ENCODE data around the gene MEP1A.

MEP1A gene

DNA sequence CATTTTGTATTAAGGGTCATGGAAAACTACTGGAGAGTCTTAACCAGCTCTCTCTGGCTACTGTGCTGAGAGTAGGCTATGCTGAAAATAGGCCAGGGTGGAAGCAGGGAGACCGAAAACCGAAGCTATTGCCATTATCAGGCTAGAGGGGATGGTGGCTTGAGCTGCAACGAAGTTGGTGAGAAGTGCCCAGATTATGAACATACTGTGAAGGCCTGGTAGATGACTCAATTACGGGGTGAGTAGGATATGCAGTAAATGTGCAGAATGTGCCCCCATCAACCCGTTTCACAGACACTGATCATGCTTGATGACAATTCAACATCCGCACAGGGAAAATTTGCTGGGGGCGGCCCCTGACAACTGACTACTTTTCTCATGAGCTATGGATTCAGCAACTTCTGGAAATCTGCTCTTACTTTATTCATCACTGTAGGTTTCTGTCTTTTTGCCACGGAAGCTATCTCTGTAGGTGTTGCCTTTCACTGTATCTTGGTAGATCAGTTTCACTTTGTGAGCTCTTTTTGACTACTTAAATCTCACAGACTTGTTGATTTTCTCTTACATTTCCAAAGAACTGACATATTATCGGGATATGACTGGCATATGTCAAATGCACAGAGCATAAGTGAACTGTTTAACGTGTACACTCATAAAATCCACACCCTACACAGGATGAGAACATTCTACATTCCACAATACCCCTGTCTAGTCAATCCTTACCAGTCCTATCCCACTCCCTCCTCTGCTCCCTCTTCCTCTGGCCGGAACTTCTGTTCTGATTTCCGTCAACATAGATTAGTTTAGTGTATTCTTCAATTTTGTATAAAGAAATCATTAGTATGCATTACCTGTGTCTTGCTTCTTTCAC, 15.5 kb upstream of the MEP1A start:
- Histone ChIP-seq H3K27me3 (ENCODE audit: control insufficient read depth, insufficient read depth, low read length) (no peaks in the 10 kb centered on the region), H3K36me3 (ENCODE audit: control insufficient read depth, insufficient read depth, low read length) (no peaks in the 10 kb centered on the region), H3K4me3 (ENCODE audit: low read depth, low read length) (no peak overlapping the region), H3K9ac (ENCODE audit: low read length) (no peak overlapping the region), H3K27ac (ENCODE audit: low read depth, low read length) (no peak overlapping the region), H3K4me1 (ENCODE audit: control insufficient read depth, insufficient read depth, low read length) (no peaks in the 10 kb centered on the region), H3K9me3 (ENCODE audit: control insufficient read depth, insufficient read depth, low read depth, low read length) (no peaks in the 10 kb centered on the region)

DNA sequence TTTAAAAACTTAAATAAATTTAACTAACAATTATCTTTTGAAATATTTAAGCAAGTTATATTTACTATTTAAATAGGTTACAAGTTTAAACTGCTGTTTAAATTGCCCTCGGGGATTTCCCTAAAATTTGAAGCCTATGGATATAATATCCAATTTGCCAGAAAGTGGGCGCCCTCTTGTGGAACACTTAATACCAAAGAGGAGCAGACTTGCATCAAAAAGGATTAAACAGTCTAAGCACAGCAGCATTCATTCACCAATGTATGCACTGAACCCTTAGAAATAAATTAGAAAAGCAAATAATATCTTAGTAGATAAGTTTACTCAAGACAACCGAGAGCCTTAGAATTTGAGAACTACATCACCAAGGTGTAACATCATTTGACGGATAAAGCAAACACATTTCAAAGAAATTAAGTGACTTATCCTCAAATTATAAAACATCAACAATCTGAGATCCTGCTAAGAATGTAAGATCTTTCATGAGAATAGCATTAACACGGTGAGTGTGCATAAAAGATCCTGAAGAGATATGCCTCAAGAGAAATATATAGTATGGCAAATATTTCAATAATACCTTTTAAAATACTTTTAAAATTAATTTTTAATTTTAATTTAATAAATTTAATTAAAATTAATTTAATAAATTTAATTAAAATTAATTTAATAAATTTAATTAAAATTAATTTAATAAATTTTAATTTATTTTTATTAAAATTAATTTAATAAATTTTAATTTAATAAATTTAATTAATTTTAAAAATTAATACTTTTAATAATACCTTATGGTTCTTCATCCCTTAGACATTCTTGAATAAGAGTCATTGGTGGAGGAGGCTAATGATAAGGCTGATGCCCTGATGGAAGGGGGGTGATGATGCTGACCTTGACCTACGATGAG, 11.5 kb upstream of the MEP1A start:
- Histone ChIP-seq H3K9me3 (ENCODE audit: control insufficient read depth, insufficient read depth, low read depth, low read length) (no peaks in the 10 kb centered on the region), H3K27me3 (ENCODE audit: control insufficient read depth, insufficient read depth, low read length) (no peaks in the 10 kb centered on the region), H3K36me3 (ENCODE audit: control insufficient read depth, insufficient read depth, low read length) (no peaks in the 10 kb centered on the region), H3K27ac (ENCODE audit: low read depth, low read length) (no peak overlapping the region), H3K4me1 (ENCODE audit: control insufficient read depth, insufficient read depth, low read length) (no peaks in the 10 kb centered on the region), H3K4me3 (ENCODE audit: low read depth, low read length) (no peak overlapping the region), H3K9ac (ENCODE audit: low read length) (no peak overlapping the region)

DNA sequence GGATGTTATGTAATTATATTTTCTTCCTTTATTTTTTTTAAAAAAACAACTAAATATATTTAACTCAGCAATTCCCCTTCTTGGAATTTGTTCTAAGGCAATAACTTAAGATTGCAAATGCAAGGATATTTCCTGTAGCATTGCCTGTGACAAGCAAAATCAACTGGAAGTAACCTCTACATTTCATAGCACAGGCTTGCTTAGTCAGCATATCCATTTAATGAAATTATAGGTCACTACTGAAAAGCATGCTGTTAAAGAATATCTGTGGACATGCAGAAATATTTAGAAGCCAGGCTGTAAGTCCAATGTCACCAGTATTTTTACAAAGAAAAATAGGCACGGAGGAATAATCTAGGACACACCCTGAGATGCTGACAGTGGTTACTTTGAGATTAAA, 8.7 kb upstream of the MEP1A start:
- H3K4me3 ChIP-seq (ENCODE audit: low read depth, low read length) = no peak overlapping the region
- no peaks in the 10 kb centered on the region for H3K4me1 ChIP-seq (ENCODE audit: control insufficient read depth, insufficient read depth, low read length)
- no peaks in the 10 kb centered on the region for H3K27me3 ChIP-seq (ENCODE audit: control insufficient read depth, insufficient read depth, low read length)
- no peak overlapping the region for H3K9ac ChIP-seq (ENCODE audit: low read length)
- no peaks in the 10 kb centered on the region for H3K9me3 ChIP-seq (ENCODE audit: control insufficient read depth, insufficient read depth, low read depth, low read length)
- no peak overlapping the region for H3K27ac ChIP-seq (ENCODE audit: low read depth, low read length)
- no peaks in the 10 kb centered on the region for H3K36me3 ChIP-seq (ENCODE audit: control insufficient read depth, insufficient read depth, low read length)

DNA sequence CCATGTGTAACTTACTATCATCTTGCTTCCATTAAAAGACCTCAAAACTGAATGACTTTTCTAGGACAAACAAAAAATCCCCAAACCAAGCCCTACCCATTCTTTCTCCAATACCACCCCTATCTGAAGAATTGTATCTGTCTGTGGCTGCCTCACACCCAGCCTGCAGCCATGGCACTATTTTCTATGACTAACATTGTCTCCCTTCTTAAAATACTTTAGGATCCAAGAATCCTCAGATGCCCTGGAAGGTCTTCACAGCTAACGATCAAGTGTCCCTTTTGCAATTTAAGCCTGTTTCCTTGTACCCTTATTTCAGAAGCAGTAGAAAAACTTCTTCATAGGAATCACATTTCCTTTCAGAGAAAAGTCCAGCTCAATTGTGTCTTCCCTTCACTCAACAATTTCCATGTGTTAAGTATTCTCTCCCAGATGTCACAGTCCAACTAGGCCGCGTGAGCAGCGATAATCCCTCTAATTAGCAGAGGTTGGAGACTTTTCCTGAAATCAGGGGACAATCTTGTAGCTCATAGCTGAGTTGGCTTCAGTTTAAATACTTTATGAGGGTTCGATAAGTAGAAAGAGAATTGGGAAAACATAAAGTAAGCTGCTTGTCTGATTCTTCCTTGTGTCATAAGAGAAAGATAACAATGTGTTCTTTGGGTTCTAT, 5.2 kb upstream of the MEP1A start:
- Histone ChIP-seq H3K27me3 (ENCODE audit: control insufficient read depth, insufficient read depth, low read length) (no peaks in the 10 kb centered on the region), H3K4me3 (ENCODE audit: low read depth, low read length) (no peak overlapping the region), H3K4me1 (ENCODE audit: control insufficient read depth, insufficient read depth, low read length) (no peaks in the 10 kb centered on the region), H3K9me3 (ENCODE audit: control insufficient read depth, insufficient read depth, low read depth, low read length) (no peaks in the 10 kb centered on the region), H3K36me3 (ENCODE audit: control insufficient read depth, insufficient read depth, low read length) (no peaks in the 10 kb centered on the region), H3K27ac (ENCODE audit: low read depth, low read length) (no peak overlapping the region), H3K9ac (ENCODE audit: low read length) (no peak overlapping the region)

DNA sequence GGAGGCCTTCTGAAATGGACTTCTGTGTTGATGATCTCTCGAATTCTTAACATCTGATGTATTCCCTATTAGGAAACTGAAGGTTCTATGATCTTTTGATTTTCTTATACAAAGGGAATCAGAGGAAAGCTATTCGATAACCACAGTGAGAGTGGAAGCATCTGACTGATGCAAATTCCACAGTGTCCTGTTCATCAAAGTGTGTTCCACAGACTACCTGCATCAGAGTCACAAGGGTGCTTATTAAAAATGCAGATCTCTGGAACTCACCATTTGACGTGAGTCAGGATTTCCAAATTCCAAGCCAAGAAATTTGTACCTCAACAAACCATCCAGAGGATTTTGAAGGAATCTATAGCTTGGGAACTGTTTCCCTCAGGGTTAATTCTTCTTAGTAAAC, 4.4 kb upstream of the MEP1A start:
- no peak overlapping the region for H3K4me3 ChIP-seq (ENCODE audit: low read depth, low read length)
- no peaks in the 10 kb centered on the region for H3K4me1 ChIP-seq (ENCODE audit: control insufficient read depth, insufficient read depth, low read length)
- H3K9ac ChIP-seq (ENCODE audit: low read length) = no peak overlapping the region
- H3K9me3 ChIP-seq (ENCODE audit: control insufficient read depth, insufficient read depth, low read depth, low read length) = no peaks in the 10 kb centered on the region
- H3K27me3 ChIP-seq (ENCODE audit: control insufficient read depth, insufficient read depth, low read length) = no peaks in the 10 kb centered on the region
- no peaks in the 10 kb centered on the region for H3K36me3 ChIP-seq (ENCODE audit: control insufficient read depth, insufficient read depth, low read length)
- no peak overlapping the region for H3K27ac ChIP-seq (ENCODE audit: low read depth, low read length)

DNA sequence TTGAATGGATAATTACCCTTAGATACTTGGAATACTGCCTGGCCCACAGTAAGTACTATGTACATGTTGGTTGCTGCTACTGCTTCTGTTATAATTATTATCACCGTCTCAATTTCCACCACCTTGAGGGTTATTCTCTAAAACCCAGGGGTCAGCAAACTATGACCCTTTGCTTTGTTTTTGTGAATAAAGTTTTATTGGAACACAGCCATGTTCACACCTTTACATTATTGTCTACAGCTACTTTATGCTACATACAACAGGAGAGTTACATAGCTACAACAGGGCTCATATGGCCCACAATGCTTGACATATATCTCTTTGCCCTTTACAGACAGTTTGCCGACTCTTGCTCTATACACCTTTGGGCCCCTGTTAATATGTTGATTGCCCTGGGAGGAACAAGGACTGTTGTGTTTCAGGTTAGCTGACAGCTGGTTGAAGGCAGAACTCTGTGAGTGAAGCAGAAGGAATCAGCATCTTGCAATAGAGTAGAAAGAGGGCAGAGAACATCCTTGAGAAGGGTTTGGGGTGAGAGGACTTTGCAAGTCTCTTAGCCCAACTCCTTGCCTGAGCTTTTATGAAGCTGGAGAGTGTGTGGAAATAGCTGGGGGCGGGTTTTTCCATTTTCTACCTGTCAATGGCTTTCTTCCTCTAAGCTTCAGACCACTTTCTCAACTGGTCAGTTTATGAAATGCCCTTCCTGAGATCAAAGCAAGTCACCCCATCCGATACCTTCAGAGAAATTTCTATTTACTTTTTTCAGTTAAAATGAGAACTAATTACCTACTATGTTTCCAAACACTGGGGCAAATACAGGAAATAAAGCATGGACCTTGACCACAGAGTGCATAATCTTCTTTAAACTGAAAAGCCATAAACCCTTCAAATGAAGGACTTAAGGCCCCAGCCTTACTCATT, 3.5 kb upstream of the MEP1A start:
- Histone ChIP-seq H3K9me3 (ENCODE audit: control insufficient read depth, insufficient read depth, low read depth, low read length) (no peaks in the 10 kb centered on the region), H3K36me3 (ENCODE audit: control insufficient read depth, insufficient read depth, low read length) (no peaks in the 10 kb centered on the region), H3K27me3 (ENCODE audit: control insufficient read depth, insufficient read depth, low read length) (no peaks in the 10 kb centered on the region), H3K4me1 (ENCODE audit: control insufficient read depth, insufficient read depth, low read length) (no peaks in the 10 kb centered on the region), H3K4me3 (ENCODE audit: low read depth, low read length) (no peak overlapping the region), H3K9ac (ENCODE audit: low read length) (no peak overlapping the region), H3K27ac (ENCODE audit: low read depth, low read length) (no peak overlapping the region)

DNA sequence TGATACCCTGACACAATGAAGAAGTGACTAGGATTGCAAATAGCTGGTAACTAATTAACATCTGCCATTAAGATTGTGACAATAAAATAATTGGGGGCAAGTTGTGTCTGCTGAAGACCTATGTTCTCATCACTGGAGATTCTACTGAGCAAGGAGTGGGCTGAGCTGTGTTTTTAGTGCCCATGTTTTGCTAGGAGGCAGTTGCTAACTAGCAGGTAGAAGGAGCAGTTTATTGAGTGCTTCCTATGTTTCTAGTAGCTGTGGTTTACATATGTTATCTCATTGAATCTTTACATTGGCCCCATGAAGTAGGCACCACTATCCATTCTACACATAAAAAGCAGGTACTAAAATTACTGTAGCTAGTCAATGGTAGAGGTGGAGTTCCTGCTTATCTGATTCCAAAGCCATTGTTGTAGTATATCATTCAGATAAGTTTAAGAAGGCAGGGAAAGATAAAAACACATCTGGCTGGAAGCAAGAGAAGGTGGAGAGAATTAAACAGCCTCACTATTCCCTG, 2.8 kb upstream of the MEP1A start:
- no peak overlapping the region for H3K27ac ChIP-seq (ENCODE audit: low read depth, low read length)
- H3K9ac ChIP-seq (ENCODE audit: low read length) = no peak overlapping the region

DNA sequence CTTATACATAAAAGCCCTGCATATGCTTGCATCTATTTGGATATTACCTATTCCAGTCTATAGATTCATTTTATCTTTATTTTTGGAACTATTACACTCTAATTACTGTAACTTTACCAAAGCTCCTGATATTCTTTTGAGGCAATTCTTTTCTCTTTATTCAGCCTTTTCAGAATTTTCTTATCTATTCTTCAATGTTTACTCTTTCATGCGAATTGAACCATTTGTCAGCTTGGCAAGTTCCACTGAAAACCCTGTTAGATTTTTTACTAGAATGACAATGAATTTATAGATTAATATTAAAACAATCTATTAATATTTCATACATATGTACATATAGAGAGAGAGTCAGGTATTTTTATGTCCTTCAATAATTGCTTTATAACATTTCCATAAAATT, 554 bp upstream of the MEP1A start:
- Histone ChIP-seq H3K27ac (ENCODE audit: low read depth, low read length) (no peak overlapping the region), H3K4me1 (ENCODE audit: control insufficient read depth, insufficient read depth, low read length) (no peaks in the 10 kb centered on the region), H3K9ac (ENCODE audit: low read length) (no peak overlapping the region), H3K9me3 (ENCODE audit: control insufficient read depth, insufficient read depth, low read depth, low read length) (no peaks in the 10 kb centered on the region), H3K36me3 (ENCODE audit: control insufficient read depth, insufficient read depth, low read length) (no peaks in the 10 kb centered on the region), H3K27me3 (ENCODE audit: control insufficient read depth, insufficient read depth, low read length) (no peaks in the 10 kb centered on the region), H3K4me3 (ENCODE audit: low read depth, low read length) (no peak overlapping the region)

More for the DNA sequence above, 2.8 kb upstream of the MEP1A start:
- H3K27me3 ChIP-seq (ENCODE audit: control insufficient read depth, insufficient read depth, low read length) = no peaks in the 10 kb centered on the region
- no peaks in the 10 kb centered on the region for H3K36me3 ChIP-seq (ENCODE audit: control insufficient read depth, insufficient read depth, low read length)
- H3K4me1 ChIP-seq (ENCODE audit: control insufficient read depth, insufficient read depth, low read length) = no peaks in the 10 kb centered on the region
- H3K4me3 ChIP-seq (ENCODE audit: low read depth, low read length) = no peak overlapping the region
- no peaks in the 10 kb centered on the region for H3K9me3 ChIP-seq (ENCODE audit: control insufficient read depth, insufficient read depth, low read depth, low read length)

DNA sequence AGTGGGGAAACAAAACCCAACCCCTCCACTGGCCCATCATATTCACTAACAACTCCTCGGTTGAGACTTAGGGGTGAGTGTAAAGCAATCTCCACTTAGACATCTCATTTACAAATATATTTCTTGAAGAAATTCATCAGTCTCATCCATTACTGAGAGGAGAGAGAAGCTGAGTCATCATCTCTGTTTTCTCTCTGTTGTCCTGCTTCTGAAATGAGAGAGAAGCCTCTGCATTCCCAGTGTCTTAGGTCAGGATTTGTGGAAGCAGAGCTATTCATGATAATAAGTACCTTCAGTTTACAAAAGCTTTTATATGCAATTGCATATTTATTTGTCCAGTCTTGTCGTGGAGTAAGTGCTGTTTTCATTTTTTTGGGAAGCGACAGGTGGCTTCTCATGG, 879 bp downstream of the MEP1A start:
- H3K36me3 ChIP-seq (ENCODE audit: control insufficient read depth, insufficient read depth, low read length) = no peaks in the 10 kb centered on the region
- H3K4me3 ChIP-seq (ENCODE audit: low read depth, low read length) = no peak overlapping the region
- H3K4me1 ChIP-seq (ENCODE audit: control insufficient read depth, insufficient read depth, low read length) = no peaks in the 10 kb centered on the region
- H3K9ac ChIP-seq (ENCODE audit: low read length) = no peak overlapping the region
- no peaks in the 10 kb centered on the region for H3K9me3 ChIP-seq (ENCODE audit: control insufficient read depth, insufficient read depth, low read depth, low read length)
- no peaks in the 10 kb centered on the region for H3K27me3 ChIP-seq (ENCODE audit: control insufficient read depth, insufficient read depth, low read length)
- H3K27ac ChIP-seq (ENCODE audit: low read depth, low read length) = no peak overlapping the region

DNA sequence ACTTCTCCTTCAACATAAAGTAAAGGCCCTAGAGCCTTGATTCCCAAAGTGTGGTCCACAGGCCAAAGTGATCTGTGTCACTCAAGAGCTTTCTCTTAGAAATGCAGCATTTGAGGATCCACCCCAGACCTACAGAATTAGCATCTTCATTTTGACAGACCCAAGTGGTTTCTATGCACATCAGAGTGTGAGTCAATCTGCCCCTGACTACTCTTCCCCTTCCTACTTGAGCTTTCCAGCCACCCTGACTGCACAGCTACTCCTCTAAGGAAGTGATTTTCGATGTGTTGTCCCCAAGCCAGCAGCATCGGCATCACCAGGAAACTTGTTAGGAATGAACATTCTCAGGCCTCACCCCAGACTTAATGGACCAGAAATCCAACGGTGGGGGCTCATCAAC, 2.6 kb downstream of the MEP1A start:
- H3K4me1 ChIP-seq (ENCODE audit: control insufficient read depth, insufficient read depth, low read length) = no peaks in the 10 kb centered on the region
- H3K9me3 ChIP-seq (ENCODE audit: control insufficient read depth, insufficient read depth, low read depth, low read length) = no peaks in the 10 kb centered on the region
- H3K4me3 ChIP-seq (ENCODE audit: low read depth, low read length) = no peak overlapping the region
- no peak overlapping the region for H3K27ac ChIP-seq (ENCODE audit: low read depth, low read length)
- H3K27me3 ChIP-seq (ENCODE audit: control insufficient read depth, insufficient read depth, low read length) = no peaks in the 10 kb centered on the region
- no peaks in the 10 kb centered on the region for H3K36me3 ChIP-seq (ENCODE audit: control insufficient read depth, insufficient read depth, low read length)
- no peak overlapping the region for H3K9ac ChIP-seq (ENCODE audit: low read length)

All from HUES6 (cell line).